Gastrocnemius medialis (tissue), 4 donors: ENCODE results near the gene ESCO1. TPM values are rescaled to one million over a fixed set of nuclear protein-coding genes. Genes with fewer than 3 reads are reported as not detected.
"Not testable (repeated sequence)": the region's sequence is repeated elsewhere in the genome, so short reads cannot be mapped to it uniquely, and the experiment has no call there.

Experiments
- ATAC-seq, 2 donors: fragments of 150-250 bp; one replicate each; pipeline ENCODE4 v1.9.1; 2016
- DNase-seq, 2 donors: peaks; one replicate each; pipeline ENCODE4 v3.0.0-alpha.2; 2019
- H3K27ac ChIP-seq, 4 donors: fragments of 200-600 bp; sonication (generic); 1 replicate in 1 of 4; 2 replicates in 3 of 4; pipeline ENCODE4 v1.5.1; 2016 to 2018; ENCODE audit warnings: mild to moderate bottlenecking in 2 of 4, moderate library complexity in 1 of 4
- H3K27me3 ChIP-seq, 3 donors: fragments of 200-600 bp; sonication (generic) in 2 of 3; 1 replicate in 1 of 3; 2 replicates in 2 of 3; pipeline versions ENCODE4 v1.5.1 to v1.6.0; 2016 to 2019; ENCODE audit warnings: mild to moderate bottlenecking in 1 of 3, moderate library complexity in 1 of 3
- H3K36me3 ChIP-seq, 2 donors: fragments of 200-600 bp; sonication (generic) in 1 of 2; one replicate each; pipeline ENCODE4 v1.5.1; 2017 to 2018
- H3K4me1 ChIP-seq, 2 donors: fragments of 200-600 bp; sonication (generic) in 1 of 2; one replicate each; pipeline ENCODE4 v1.5.1; 2016 to 2017; ENCODE audit warnings: mild to moderate bottlenecking in 2 of 2
- H3K4me3 ChIP-seq, 4 donors: fragments of 200-600 bp; sonication (generic) in 3 of 4; 1 replicate in 1 of 4; 2 replicates in 3 of 4; pipeline ENCODE4 v1.5.1; 2016 to 2019; ENCODE audit warnings: mild to moderate bottlenecking in 2 of 4
- H3K9me3 ChIP-seq, 3 donors: fragments of 200-600 bp; sonication (generic) in 2 of 3; 1 replicate in 1 of 3; 2 replicates in 2 of 3; pipeline ENCODE4 v1.5.1; 2016 to 2019
- CTCF ChIP-seq, 5 experiments: fragments of 450-650 bp in 3 of 5; fragments of 200-600 bp in 2 of 5; sonication (generic) in 2 of 5; IDR thresholded peaks in 4 of 5; conservative IDR thresholded peaks in 1 of 5; 1 replicate in 4 of 5; 2 replicates in 1 of 5; pipeline ENCODE4 v1.5.1; 2016 to 2019; ENCODE audit warnings: antibody characterized with exemption in 5 of 5, mild to moderate bottlenecking in 3 of 5, moderate library complexity in 3 of 5
- POLR2A ChIP-seq, 2 donors: fragments of 450-650 bp; IDR thresholded peaks; one replicate each; pipeline ENCODE4 v1.6.1; 2017; ENCODE audit warnings: antibody characterized with exemption in 2 of 2, mild to moderate bottlenecking in 2 of 2, moderate library complexity in 2 of 2
- in situ Hi-C, 4 donors: fragments of 200-750 bp; cut with MboI; loops; one replicate each; pipeline versions ENCODE4 v1.15.0 to v1.8.0; 2017; ENCODE audit warnings: low sequenced_read_pairs in 4 of 4
- intact Hi-C: fragments of 100-400 bp; cut with DNase I; formaldehyde crosslinking; loops from one replicate; pipeline ENCODE4 v1.15.1; 2023; ENCODE audit warnings: low total_unique reads
- total RNA-seq, 4 donors: library from RNA; depleted of rRNA; stranded (reverse); fragments of >200 nt; gene quantifications; one replicate each; pipeline versions ENCODE4 v1.1.0 to v1.2.3, GENCODE V29; 2016

The ESCO1 gene
- total RNA-seq, 4 donors from 2014 or later, result 12.1 to 17.9 (median 17.4) TPM

DNA sequence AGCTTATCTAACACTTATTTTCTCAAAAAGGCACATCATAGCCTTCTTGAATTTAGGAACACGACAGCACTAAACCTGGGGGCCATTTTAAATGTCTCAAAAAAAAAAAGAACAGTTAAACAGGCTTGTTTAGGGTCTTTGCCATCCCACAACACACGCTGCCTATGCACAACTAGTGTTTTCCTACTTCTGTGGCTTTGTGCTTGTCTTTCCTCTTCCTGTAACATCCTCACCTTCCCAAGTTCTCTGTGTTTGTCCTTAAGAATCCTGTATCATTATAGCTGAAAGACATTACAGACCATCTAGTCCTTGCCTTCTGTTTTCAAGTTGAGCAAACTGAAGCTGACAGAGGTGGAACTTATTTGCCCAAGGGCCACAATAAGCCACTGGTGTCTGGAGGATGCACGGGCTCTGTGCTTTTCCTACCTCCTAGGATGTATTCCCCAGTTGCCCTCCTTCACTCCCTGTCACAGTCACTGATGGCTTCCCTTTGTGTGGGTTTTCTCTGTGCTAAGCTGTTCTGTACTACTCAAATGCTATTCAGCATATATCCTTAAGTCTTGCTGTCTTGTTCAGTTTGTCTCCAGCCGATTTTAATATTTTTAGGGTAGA is 34.2 kb upstream of the ESCO1 start:
- in situ Hi-C loops, result no loop called here
- intact Hi-C loops, result no loop called here
- no peak overlapping the region for H3K4me3 ChIP-seq
- no peak overlapping the region for H3K27ac ChIP-seq
- no peaks in the 10 kb centered on the region for H3K4me1 ChIP-seq
- no peaks in the 10 kb centered on the region for H3K9me3 ChIP-seq
- H3K27me3 ChIP-seq, result no peaks in the 10 kb centered on the region
- ATAC-seq, result no peak
- DNase-seq, result no peak
- H3K36me3 ChIP-seq, result peaks cover 0 to 16% of the 10 kb centered on the region in 2 donors
- no peak for TF ChIP-seq CTCF (IDR thresholded peaks at IDR 0.05 in 4 of 5, conservative IDR thresholded peaks at IDR 0.05 in 1 of 5)
- TF ChIP-seq POLR2A (IDR thresholded peaks at IDR 0.05), result no peak

DNA sequence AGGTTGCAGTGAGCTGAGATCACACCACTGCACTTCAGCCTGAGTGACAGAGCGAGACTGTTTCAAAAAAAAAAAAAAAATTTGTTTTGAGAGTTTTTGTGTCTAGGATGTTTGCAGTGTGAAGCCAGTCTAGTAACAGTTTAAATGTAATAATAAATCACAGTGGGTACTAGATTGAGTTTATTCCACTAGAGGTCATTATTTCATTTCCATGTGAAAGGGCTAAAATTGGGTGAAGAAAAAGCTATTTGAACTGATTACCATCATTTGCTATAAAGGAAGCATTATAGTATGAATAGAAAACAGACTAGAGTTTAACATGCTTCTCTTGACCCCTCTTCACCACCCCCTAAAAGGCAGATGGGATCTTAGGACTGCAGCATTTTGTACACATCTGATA is 31.9 kb upstream of the ESCO1 start:
- TF ChIP-seq CTCF (IDR thresholded peaks at IDR 0.05 in 4 of 5, conservative IDR thresholded peaks at IDR 0.05 in 1 of 5), result no peak
- TF ChIP-seq POLR2A (IDR thresholded peaks at IDR 0.05), result no peak
- Histone ChIP-seq H3K4me1 (no peaks in the 10 kb centered on the region), H3K27me3 (no peaks in the 10 kb centered on the region), H3K36me3 (peaks cover 0 to 35% of the 10 kb centered on the region in 2 donors), H3K4me3 (no peak overlapping the region), H3K9me3 (no peaks in the 10 kb centered on the region), H3K27ac (no peak overlapping the region)
- intact Hi-C loops (no loop called here), in situ Hi-C loops (no loop called here)
- no peak for DNase-seq
- no peak for ATAC-seq

DNA sequence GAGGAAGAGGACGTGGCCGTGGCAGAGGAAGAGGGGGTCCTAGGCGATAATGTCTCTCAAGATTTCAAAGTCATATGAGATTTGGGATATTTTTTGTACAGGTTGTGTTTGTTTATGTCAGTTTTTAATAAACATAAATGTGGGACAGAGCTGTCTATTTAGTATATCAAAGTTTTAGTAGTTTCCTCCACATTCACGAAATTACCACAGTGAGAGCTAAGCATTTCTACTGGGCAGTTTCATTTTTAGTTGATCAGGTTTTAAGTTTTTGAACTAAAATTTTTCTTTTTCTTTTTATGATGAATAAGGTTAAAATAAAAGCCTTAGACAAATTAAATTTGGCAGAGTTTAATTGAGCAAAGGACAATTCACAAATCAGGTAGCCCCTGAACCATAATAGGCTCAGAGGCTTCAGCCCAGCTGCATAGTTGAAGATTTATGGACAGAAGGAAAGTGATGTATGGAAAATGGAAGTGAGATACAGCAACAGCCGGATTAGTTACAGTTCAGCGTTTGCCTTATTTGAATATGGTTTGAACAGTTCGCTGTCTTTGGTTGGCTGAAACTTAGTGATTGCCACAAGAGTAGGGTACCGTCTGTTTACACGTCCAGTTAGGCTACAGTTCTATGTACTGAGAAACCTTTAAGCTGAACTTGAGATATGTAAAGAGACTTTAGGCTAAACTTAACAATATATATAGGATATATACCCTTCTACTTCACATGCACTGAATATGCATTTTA is 28.8 kb upstream of the ESCO1 start:
- H3K27me3 ChIP-seq, result no peaks in the 10 kb centered on the region
- ATAC-seq, result no peak
- TF ChIP-seq POLR2A (IDR thresholded peaks at IDR 0.05), result no peak
- no peak for DNase-seq
- no peak overlapping the region for H3K27ac ChIP-seq
- no peaks in the 10 kb centered on the region for H3K9me3 ChIP-seq
- H3K4me1 ChIP-seq, result no peaks in the 10 kb centered on the region
- H3K36me3 ChIP-seq, result peaks cover 0 to 63% of the 10 kb centered on the region in 2 donors
- intact Hi-C loops, result no loop called here
- H3K4me3 ChIP-seq, result no peak overlapping the region
- in situ Hi-C loops, result no loop called here

DNA sequence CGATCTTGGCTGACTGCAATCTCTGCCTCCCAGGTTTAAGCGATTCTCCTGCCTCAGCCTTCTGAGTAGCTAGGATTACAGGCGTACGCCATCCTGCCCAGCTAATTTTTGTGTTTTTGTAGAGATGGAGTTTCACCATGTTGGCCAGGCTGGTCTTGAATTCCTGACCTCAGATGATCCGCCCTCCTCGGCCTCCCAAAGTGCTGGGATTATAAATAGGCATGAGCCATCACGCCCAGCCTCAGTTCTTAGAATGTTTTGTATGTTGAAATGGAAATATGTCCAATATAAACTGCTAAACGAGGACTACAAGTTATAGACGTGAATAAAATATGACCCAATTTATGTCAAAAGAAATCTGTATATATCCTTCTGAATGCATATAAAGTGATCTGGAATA is 21.1 kb upstream of the ESCO1 start:
- in situ Hi-C loops, H3K4me3 ChIP-seq: not testable (repeated sequence)

DNA sequence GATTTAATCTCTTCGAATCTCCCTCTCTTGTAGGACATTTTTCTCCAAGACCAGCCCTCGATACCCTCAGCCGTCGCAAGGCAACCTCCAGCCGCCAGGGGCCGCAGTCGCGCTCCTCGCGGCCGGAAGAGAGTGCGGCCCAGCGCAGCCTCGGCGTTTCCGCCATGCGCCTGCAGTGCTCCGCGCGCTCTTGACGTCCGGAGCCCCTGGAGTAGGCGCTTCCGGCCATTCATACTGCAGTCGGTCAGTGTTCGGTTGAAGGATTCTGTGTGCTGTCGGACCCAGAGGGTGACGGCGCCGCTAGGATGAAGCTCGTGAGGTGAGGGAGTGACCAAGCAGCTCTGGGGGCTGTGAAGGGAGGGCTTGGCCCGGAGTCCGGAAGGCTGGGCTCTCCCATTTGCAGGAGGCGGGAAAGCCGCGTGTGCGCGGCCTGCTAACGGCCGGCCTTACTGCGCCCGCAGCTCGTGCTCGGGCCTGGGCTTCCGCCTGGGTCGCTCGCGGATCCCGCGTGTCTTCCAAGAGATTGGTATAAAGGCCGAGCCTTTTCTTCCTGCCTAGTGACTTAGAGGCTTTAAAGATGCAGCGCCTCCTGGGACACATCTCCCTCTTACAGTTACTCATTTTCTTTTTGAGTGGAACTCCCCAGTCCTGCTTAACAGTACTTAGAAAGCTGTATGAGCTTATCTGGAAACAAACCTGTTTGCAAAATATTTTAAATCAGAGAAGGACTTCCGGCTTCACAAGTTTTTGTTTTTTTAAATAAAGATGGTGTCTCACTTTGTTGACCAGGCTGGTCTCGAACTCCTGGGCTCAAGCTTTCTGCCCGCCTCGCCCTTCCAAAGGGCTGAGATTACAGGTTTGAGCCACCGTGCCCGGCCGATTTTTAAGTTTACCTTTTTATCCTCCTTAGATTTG is 11.9 kb upstream of the ESCO1 start, which contains the start of gene SNRPD1:
TSS of gene SNRPD1 (plus strand) at position 190 of the 915 bp plus-strand sequence. CDS start at position 306, 116 bp downstream.
- peak; percentile 89 to 97 (median 92) for TF ChIP-seq CTCF (IDR thresholded peaks at IDR 0.05 in 4 of 5, conservative IDR thresholded peaks at IDR 0.05 in 1 of 5)
- TF ChIP-seq POLR2A (IDR thresholded peaks at IDR 0.05), result peak; percentile 29 to 42
- in situ Hi-C loops (loop anchor here in 1 of 4 donors (10.0 kb wide), 1 partner anchor 122 kb away; no protein-coding TSS in a partner anchor), intact Hi-C loops (loop anchor here (1.0 to 10.0 kb wide), 5 partner anchors 11 to 418 kb away; partner anchors contain the start of genes ABHD3 and GREB1L)
- Histone ChIP-seq H3K9me3 (no peaks in the 10 kb centered on the region), H3K4me3 (peak within 1 kb of the TSS; percentile 51 to 79 (median 68)), H3K27ac (peak within 1 kb of the TSS; percentile 75 to 84 (median 78)), H3K4me1 (peaks cover 9 to 16% of the 10 kb centered on the region in 2 donors), H3K27me3 (no peaks in the 10 kb centered on the region), H3K36me3 (peaks cover 0 to 8% of the 10 kb centered on the region in 2 donors)
- DNase-seq (peak; percentile 64 to 75), ATAC-seq (peak; percentile 94 to 97)

More for the DNA sequence above, 21.1 kb upstream of the ESCO1 start:
- peak overlapping the region; percentile 44 to 77 (median 56) for H3K27ac ChIP-seq
- H3K36me3 ChIP-seq, result peaks cover 0 to 51% of the 10 kb centered on the region in 2 donors
- H3K27me3 ChIP-seq, intact Hi-C loops, H3K9me3 ChIP-seq: not testable (repeated sequence)
- H3K4me1 ChIP-seq, result peaks cover 6 to 11% of the 10 kb centered on the region in 2 donors
- ATAC-seq (peak; percentile 65 to 92), DNase-seq (peak; percentile 27 to 75)

DNA sequence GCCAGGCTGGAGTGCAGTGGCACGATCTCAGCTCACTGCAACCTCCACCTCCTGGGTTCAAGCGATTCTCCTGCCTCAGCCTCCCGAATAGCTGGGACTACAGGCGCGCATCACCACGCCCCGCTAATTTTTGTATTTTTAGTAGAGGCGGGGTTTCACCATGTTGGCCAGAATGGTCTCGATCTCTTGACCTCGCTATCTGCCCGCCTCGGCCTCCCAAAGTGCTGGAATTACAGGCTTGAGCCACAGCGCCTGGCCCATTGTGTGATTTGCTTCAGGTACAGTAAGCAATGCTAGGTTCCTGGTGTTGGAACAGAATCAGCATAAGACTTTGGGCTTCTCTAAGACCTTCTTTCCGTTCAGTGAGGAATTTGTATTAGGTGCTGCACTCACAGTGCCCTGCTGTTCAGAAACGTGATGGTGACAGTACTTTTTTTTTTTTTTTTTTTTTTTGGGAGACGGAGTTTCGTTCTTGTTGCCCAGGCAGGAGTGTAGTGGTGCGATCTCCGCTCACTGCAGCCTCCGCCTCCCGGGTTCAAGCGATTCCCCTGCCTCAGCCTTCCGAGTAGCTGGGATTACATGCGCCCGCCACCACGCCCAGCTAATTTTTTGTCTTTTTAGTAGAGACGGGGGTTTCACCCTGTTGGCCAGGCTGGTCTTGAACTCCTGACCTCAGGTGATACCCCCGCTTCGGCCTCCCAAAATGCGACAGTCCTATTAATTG is 11.1 kb upstream of the ESCO1 start:
- Histone ChIP-seq H3K4me3 (peak overlapping the region; percentile 51 to 79 (median 68)), H3K27ac (peak overlapping the region; percentile 75 to 84 (median 78)), H3K4me1 (peaks cover 9 to 16% of the 10 kb centered on the region in 2 donors)
- not testable (repeated sequence) for H3K9me3 ChIP-seq, DNase-seq, H3K27me3 ChIP-seq, H3K36me3 ChIP-seq
- intact Hi-C loops, result loop anchor here (1.0 to 10.0 kb wide), 5 partner anchors 10 to 417 kb away; partner anchors contain the start of genes ABHD3 and GREB1L
- ATAC-seq, result peak in 1 of 2 donors; percentile 19
- in situ Hi-C loops, result loop anchor here in 1 of 4 donors (10.0 kb wide), 1 partner anchor 123 kb away; no protein-coding TSS in a partner anchor
